Calu3 (cell line): ENCODE data around the gene PGM5. TPM values are rescaled to one million over a fixed set of nuclear protein-coding genes. Genes with fewer than 3 reads are reported as not detected.
A peak's percentile ranks its signal among the peaks of the same experiment; 100 is the strongest.

Source experiments
- BruUV-seq: library from RNA; stranded (reverse); fragments of 400-500 nt; replicated peaks from 2 replicates; lab custom pipeline; 2021; lab: Mats Ljungman, UMichigan
- CTCF ChIA-PET: fragments of 300-600 bp; sonication (Branson Sonifier 250); formaldehyde crosslinking; loops from one replicate; lab custom pipeline; 2022; ENCODE audit warnings: antibody characterized with exemption; lab: Charles Lee
- DNase-seq: peaks from one replicate; pipeline ENCODE4 v3.0.0; 2022
- H3K27ac Mint-ChIP-seq: one replicate; pipeline ENCODE4 v1.8.0; 2022; ENCODE audit warnings: mixed read lengths; ENCODE audit not compliant: unreplicated experiment
- H3K27me3 Mint-ChIP-seq: one replicate; pipeline ENCODE4 v1.8.0; 2022; ENCODE audit warnings: mixed read lengths; ENCODE audit not compliant: unreplicated experiment
- H3K36me3 Mint-ChIP-seq: one replicate; pipeline ENCODE4 v1.8.0; 2022; ENCODE audit warnings: mild to moderate bottlenecking, moderate library complexity, mixed read lengths; ENCODE audit not compliant: insufficient read depth, unreplicated experiment
- H3K4me1 Mint-ChIP-seq: one replicate; pipeline ENCODE4 v1.8.0; 2022; ENCODE audit warnings: mild to moderate bottlenecking, low read depth, mixed read lengths; ENCODE audit not compliant: unreplicated experiment
- H3K4me3 Mint-ChIP-seq: one replicate; pipeline ENCODE4 v1.8.0; 2022; ENCODE audit warnings: mild to moderate bottlenecking, low read depth, moderate library complexity, mixed read lengths; ENCODE audit not compliant: unreplicated experiment
- H3K9me3 Mint-ChIP-seq: one replicate; pipeline ENCODE4 v1.8.0; 2022; ENCODE audit warnings: low read depth, mixed read lengths; ENCODE audit not compliant: unreplicated experiment
- CTCF ChIP-seq: fragments of 200-600 bp; IDR thresholded peaks from one replicate; pipeline ENCODE4 v1.8.0; 2022; ENCODE audit warnings: antibody characterized with exemption; ENCODE audit not compliant: unreplicated experiment
- intact Hi-C: fragments of 100-400 bp; cut with micrococcal nuclease; formaldehyde crosslinking; loops from one replicate; pipeline ENCODE4 v1.10.0; 2022; ENCODE audit not compliant: unreplicated experiment
- total RNA-seq: library from RNA; stranded (reverse); gene quantifications from 2 replicates; pipeline ENCODE4 v1.2.3, GENCODE V29; 2022

Gene PGM5
- total RNA-seq, 1 experiment from 2014 or later = 0.87 TPM

GRCh38 chr9:68513981-68514380 is 157.6 kb downstream of the PGM5 start:
- CTCF ChIA-PET = no interaction called here
- intact Hi-C loops = no loop called here

GRCh38 chr9:68515326-68516017 is 159.1 kb downstream of the PGM5 start:
- no TSS peak for BruUV-seq
- Mint-ChIP-seq H3K4me3 (no peak overlapping the region), H3K4me1 (no peaks in the 10 kb centered on the region), H3K27ac (no peak overlapping the region), H3K36me3 (no peaks in the 10 kb centered on the region), H3K9me3 (no peaks in the 10 kb centered on the region), H3K27me3 (no peaks in the 10 kb centered on the region)
- TF ChIP-seq CTCF = no peak
- CTCF ChIA-PET = interaction anchor here (1.2 kb wide), 1 partner anchor 53 kb away, joined by 3 read pairs; no protein-coding TSS in a partner anchor
- intact Hi-C loops = no loop called here
- DNase-seq = no peak

More at GRCh38 chr9:68513981-68514380, 157.6 kb downstream of the PGM5 start:
- no peaks in the 10 kb centered on the region for H3K4me1 Mint-ChIP-seq
- no peak overlapping the region for H3K4me3 Mint-ChIP-seq
- BruUV-seq = no TSS peak
- H3K9me3 Mint-ChIP-seq = no peaks in the 10 kb centered on the region
- H3K36me3 Mint-ChIP-seq = peaks cover 4% of the 10 kb centered on the region
- no peak overlapping the region for H3K27ac Mint-ChIP-seq
- TF ChIP-seq CTCF = no peak
- no peaks in the 10 kb centered on the region for H3K27me3 Mint-ChIP-seq
- DNase-seq = no peak

GRCh38 chr9:68522131-68522530 is 165.7 kb downstream of the PGM5 start:
- CTCF ChIA-PET = no interaction called here
- TF ChIP-seq CTCF = no peak
- Mint-ChIP-seq H3K36me3 (peaks cover 5% of the 10 kb centered on the region), H3K27me3 (no peaks in the 10 kb centered on the region), H3K9me3 (no peaks in the 10 kb centered on the region), H3K4me3 (no peak overlapping the region), H3K4me1 (peaks cover 26% of the 10 kb centered on the region), H3K27ac (peak overlapping the region; percentile 72)
- intact Hi-C loops = loop anchor here (5.0 kb wide), 1 partner anchor 45 kb away; no protein-coding TSS in a partner anchor
- DNase-seq = no peak
- no TSS peak for BruUV-seq

- no peaks in the 10 kb centered on the region for H3K27me3 Mint-ChIP-seq
- CTCF ChIA-PET = no interaction called here
Measured at GRCh38 chr9:68522954-68523353, 166.5 kb downstream of the PGM5 start.

More at GRCh38 chr9:68522954-68523353, 166.5 kb downstream of the PGM5 start:
- no TSS peak for BruUV-seq
- DNase-seq = peak; percentile 12
- H3K4me1 Mint-ChIP-seq = peaks cover 26% of the 10 kb centered on the region
- no peak for TF ChIP-seq CTCF
- intact Hi-C loops = loop anchor here (5.0 kb wide), 1 partner anchor 44 kb away; no protein-coding TSS in a partner anchor
- H3K4me3 Mint-ChIP-seq = peak overlapping the region; percentile 8
- peak overlapping the region; percentile 68 for H3K27ac Mint-ChIP-seq
- H3K36me3 Mint-ChIP-seq = peaks cover 5% of the 10 kb centered on the region
- H3K9me3 Mint-ChIP-seq = no peaks in the 10 kb centered on the region
